Lower lobe of right lung (tissue), 2 donors: ENCODE results near the gene CCDC188. TPM values are rescaled to one million over a fixed set of nuclear protein-coding genes. Genes with fewer than 3 reads are reported as not detected.

Source experiments
- ATAC-seq, 2 donors: fragments of 200-7000 bp; cut with Tn5 transposase; one replicate each; pipeline ENCODE4 v1.9.1; 2020 to 2022; ENCODE audit warnings: mild to moderate bottlenecking in 2 of 2, moderate library complexity in 2 of 2
- DNase-seq: peaks from one replicate; pipeline ENCODE4 v3.0.0-alpha.2; 2020
- H3K27ac ChIP-seq: fragments of 200-600 bp; one replicate; pipeline ENCODE4 v1.8.0; 2022
- H3K27me3 ChIP-seq: fragments of 200-600 bp; one replicate; pipeline ENCODE4 v1.8.0; 2022; ENCODE audit warnings: low read depth
- H3K36me3 ChIP-seq: fragments of 200-600 bp; one replicate; pipeline ENCODE4 v1.8.0; 2022; ENCODE audit warnings: mild to moderate bottlenecking
- H3K4me1 ChIP-seq: fragments of 200-600 bp; one replicate; pipeline ENCODE4 v1.8.0; 2022
- H3K4me3 ChIP-seq: fragments of 200-600 bp; one replicate; pipeline ENCODE4 v1.8.0; 2022; ENCODE audit warnings: mild to moderate bottlenecking
- H3K9me3 ChIP-seq: fragments of 200-600 bp; one replicate; pipeline ENCODE4 v1.8.0; 2022
- intact Hi-C: fragments of 100-400 bp; cut with DNase I; formaldehyde crosslinking; loops from one replicate; pipeline ENCODE4 v1.11.0; 2022
- total RNA-seq: library from RNA; stranded (reverse); fragmentation: NEBNext Ultra II Directional; extraction: Animal tissue kit (Norgen Biotek cat#: 25700); gene quantifications from one replicate; pipeline ENCODE4 v1.2.1, GENCODE V29; 2021
- TF ChIP-seq, protein P1 (sequence below): fragments of 200-600 bp; IDR thresholded peaks from one replicate; pipeline ENCODE4 v1.8.0; 2022; ENCODE audit warnings: antibody characterized with exemption, mild to moderate bottlenecking
- donor health status: DM: no; HTN: yes; CAD: no; lungs with severe emphysema.

Gene CCDC188
- total RNA-seq, 1 donor from 2014 or later, result 0.77 TPM

DNA sequence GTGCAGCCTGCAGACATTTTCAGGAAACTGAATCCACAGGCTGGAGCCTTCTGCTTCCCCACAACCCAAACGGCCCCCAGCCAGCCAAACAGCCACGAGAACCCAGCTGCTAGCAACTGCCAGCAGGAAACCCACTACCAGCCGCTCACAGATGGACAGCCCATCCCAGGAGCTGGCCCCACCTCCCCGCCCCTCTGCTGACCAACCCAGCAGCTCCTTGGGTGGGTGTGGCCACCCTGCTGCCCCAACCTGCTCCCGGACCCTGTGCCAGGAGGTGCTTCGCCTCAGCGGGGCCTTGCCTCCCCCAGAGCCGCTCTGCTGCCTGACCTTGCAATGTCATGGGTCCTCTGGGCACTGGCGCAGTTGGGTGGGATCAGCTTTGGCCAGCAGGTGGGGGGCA is 8.2 kb upstream of the CCDC188 start:
- no peak for DNase-seq
- intact Hi-C loops, result loop anchor here (10.0 kb wide), 1 partner anchor 126 kb away; no protein-coding TSS in a partner anchor
- no peaks in the 10 kb centered on the region for H3K4me1 ChIP-seq
- TF ChIP-seq, protein P1, sequence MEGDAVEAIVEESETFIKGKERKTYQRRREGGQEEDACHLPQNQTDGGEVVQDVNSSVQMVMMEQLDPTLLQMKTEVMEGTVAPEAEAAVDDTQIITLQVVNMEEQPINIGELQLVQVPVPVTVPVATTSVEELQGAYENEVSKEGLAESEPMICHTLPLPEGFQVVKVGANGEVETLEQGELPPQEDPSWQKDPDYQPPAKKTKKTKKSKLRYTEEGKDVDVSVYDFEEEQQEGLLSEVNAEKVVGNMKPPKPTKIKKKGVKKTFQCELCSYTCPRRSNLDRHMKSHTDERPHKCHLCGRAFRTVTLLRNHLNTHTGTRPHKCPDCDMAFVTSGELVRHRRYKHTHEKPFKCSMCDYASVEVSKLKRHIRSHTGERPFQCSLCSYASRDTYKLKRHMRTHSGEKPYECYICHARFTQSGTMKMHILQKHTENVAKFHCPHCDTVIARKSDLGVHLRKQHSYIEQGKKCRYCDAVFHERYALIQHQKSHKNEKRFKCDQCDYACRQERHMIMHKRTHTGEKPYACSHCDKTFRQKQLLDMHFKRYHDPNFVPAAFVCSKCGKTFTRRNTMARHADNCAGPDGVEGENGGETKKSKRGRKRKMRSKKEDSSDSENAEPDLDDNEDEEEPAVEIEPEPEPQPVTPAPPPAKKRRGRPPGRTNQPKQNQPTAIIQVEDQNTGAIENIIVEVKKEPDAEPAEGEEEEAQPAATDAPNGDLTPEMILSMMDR, result no peak
- no peak overlapping the region for H3K4me3 ChIP-seq
- H3K27me3 ChIP-seq, result peaks cover 15% of the 10 kb centered on the region
- no peaks in the 10 kb centered on the region for H3K36me3 ChIP-seq
- H3K27ac ChIP-seq, result no peak overlapping the region
- no peak for ATAC-seq
- H3K9me3 ChIP-seq, result no peaks in the 10 kb centered on the region

DNA sequence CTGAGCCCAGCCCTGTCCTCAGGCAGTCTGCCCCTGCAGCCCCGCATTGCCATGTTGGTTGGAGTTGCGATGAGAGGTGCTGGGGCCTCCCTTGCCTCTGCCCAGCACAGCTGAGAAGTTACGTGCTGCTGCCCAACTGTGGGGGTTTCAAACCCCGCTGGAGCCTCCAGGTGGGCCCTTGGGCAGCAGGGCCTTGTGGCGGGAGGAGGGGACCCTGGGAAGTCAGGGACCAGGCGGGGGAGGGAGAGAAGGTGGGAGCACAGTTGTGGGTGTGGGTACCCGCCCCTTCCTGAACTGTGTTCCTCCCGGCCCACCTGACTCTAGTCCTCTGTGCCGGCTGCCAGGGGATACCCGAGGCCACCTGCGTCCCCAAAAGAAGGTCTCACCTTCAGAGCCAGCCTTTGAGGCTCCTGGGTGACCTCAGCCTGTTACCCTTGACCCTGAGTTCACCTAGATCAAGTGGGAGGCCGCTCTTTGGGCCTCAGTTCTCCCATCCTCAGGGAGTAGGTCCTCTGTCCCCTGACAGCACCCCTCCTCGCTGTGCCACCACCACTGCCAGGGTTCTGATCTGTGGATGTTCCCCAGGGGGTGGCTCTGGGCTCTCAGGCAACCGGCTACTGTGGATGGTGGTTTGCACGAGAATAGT is 7.7 kb upstream of the CCDC188 start:
- no peak overlapping the region for H3K27ac ChIP-seq
- no peaks in the 10 kb centered on the region for H3K4me1 ChIP-seq
- ATAC-seq (no peak), DNase-seq (no peak)
- TF ChIP-seq, protein P1, result no peak
- H3K27me3 ChIP-seq, result peaks cover 15% of the 10 kb centered on the region
- H3K9me3 ChIP-seq, result no peaks in the 10 kb centered on the region
- H3K36me3 ChIP-seq, result no peaks in the 10 kb centered on the region
- no peak overlapping the region for H3K4me3 ChIP-seq
- intact Hi-C loops, result loop anchor here (10.0 kb wide), 1 partner anchor 126 kb away; no protein-coding TSS in a partner anchor

DNA sequence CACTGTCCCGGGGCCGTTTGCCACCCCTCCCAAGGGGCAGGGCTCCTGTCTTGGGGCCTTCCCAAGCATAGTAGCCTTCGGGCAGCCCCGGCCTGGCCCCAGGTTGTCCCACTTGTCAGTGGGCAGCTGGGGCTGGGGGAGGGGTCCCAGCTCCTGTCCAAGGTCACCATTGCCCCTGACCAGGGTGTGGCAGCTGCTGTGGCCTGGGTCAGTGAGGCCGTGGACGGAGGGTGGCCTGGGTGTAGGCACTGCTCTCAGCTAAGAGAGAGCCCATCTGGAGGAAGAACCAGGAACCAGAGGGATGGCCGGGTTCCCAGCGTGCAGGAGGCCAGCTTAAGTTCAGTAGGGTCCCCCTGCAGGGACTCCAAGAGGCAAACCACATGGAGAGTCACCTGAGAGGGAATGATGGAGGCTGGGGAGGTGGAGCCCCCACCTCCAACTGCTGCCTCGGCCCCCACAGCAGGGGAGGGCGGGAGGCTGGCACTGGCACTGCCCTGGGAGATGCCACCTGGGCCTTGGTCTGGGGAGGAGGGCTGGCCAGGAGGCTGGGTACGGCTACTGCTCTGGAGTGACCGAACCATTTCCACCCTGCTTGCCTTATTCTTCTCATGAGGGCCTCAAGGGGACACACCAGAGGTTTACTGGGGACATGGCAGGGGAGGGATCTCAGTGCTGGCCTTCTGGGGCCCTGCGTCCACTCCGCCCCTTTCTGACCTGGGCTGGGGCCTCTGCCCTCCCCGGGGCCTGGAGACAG is 6.8 kb upstream of the CCDC188 start:
- intact Hi-C loops, result loop anchor here (10.0 kb wide), 1 partner anchor 127 kb away; no protein-coding TSS in a partner anchor

DNA sequence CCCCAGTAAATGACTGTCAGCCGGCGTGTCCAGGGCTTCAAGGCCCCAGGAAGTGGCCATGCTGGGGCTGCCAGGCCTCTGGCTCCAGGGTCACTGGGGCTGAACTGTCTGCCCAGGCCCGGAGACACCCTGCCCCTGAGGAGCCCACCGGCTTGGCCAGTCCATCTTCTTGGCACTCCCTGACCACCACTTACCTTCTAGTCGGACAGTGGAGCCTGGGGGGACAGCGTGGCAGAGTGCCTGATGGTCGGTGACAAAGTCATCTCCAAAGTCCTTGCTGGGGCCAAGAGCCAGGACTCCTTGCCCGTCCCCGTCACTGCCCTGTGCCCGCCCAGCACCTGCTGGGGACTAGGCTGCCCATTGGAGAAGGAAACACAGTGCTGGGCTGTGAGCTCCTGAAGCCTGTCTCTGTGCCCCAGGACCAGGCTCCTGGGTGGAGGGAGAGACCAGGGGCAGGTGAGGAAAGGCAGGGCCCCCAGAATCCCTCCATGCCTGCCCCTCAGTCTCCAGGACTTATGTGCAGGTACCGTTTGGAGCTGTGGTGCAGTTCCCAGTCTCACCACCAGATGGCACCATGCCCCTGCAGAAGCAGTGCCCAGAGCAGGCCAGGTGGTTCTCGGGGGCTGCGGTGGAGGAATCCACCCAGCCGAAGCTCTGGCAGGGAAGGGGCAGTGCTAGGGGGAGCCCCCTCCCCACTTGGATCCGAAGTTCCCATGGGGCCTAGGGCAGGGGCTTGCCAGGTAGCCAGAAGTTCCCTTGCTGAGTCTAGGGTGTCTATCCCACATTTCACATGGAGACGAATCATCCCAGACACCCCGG is 6.0 kb upstream of the CCDC188 start:
- DNase-seq (peak; percentile 85), ATAC-seq (peak; percentile 83)
- TF ChIP-seq, protein P1, result peak; percentile 99
- no peaks in the 10 kb centered on the region for H3K9me3 ChIP-seq
- H3K4me3 ChIP-seq, result no peak overlapping the region
- no peak overlapping the region for H3K27ac ChIP-seq
- no peaks in the 10 kb centered on the region for H3K4me1 ChIP-seq
- peaks cover 20% of the 10 kb centered on the region for H3K27me3 ChIP-seq
- no peaks in the 10 kb centered on the region for H3K36me3 ChIP-seq
- intact Hi-C loops, result loop anchor here (10.0 kb wide), 1 partner anchor 128 kb away; no protein-coding TSS in a partner anchor

More for the DNA sequence above, 6.8 kb upstream of the CCDC188 start:
- H3K9me3 ChIP-seq, result no peaks in the 10 kb centered on the region
- no peaks in the 10 kb centered on the region for H3K36me3 ChIP-seq
- peaks cover 20% of the 10 kb centered on the region for H3K27me3 ChIP-seq
- H3K27ac ChIP-seq, result no peak overlapping the region
- ATAC-seq (peak in 1 of 2 donors; percentile 3), DNase-seq (no peak)
- no peak overlapping the region for H3K4me3 ChIP-seq
- H3K4me1 ChIP-seq, result no peaks in the 10 kb centered on the region
- TF ChIP-seq, protein P1, result no peak

DNA sequence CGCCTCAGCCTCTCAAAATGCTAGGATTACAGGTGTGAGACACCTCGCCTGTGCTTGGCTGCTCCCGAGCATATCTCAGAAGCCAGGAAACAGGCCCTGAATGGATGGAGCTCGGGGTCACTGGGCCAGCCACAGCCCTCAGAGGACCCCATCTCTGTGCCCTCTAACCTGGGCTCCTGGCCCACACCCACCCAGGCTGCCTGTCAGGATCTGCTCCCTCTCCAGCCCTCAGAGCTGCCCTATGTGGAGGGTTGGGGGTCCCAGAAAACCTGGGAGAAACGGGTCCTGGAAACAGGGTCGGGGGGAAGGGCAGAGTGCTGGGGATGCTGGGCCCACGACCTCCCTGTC is 5.2 kb upstream of the CCDC188 start:
- no peaks in the 10 kb centered on the region for H3K9me3 ChIP-seq
- intact Hi-C loops, result loop anchor here (10.0 kb wide), 1 partner anchor 129 kb away; no protein-coding TSS in a partner anchor
- H3K27me3 ChIP-seq, result peaks cover 20% of the 10 kb centered on the region
- no peaks in the 10 kb centered on the region for H3K36me3 ChIP-seq
- H3K27ac ChIP-seq, result no peak overlapping the region
- no peaks in the 10 kb centered on the region for H3K4me1 ChIP-seq
- ATAC-seq, result no peak
- no peak overlapping the region for H3K4me3 ChIP-seq
- DNase-seq, result no peak
- TF ChIP-seq, protein P1, result no peak
